HG02943 (cell line): ENCODE measurements around the gene ELMO1.

Experiments used
- ATAC-seq: cut with Tn5 transposase; IDR thresholded peaks from one replicate; pipeline ENCODE4 v1.9.1; 2021; ENCODE audit warnings: mild to moderate bottlenecking, low read depth, moderate library complexity; ENCODE audit not compliant: unreplicated experiment

ELMO1 gene

DNA sequence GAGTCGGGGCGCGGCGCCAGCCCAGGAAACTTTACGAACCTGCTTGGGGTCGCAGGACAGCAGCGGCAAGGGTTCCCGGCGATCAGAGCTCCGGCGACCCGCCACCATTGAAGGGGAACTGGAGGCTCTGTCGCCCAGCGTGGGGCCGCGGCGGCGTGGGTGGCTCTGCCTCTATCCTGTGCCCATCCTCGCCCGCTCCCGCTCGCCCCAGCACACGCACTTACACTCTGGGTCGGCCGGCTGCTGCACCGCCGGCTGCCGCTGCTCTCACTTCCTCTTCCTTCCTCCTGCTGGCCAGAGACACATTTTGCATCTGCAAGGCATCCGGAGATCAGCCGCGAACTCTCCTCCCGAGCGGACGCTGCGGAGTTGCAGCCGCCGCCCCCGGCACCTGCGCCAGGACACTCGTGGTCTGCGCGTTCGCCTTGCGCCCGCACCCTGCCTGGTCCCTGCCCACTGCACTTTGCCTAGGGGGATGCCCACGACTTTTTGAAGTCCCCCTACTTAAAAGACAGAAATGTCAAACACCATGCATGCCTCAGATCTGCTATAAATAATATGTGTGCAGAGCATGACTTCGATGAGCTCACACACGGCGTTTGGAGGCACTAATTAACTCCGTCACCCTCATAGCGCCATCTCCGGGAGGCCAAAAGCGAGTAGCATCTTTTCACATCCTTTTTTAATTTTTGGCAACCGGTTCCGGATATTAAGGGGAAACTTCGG, at the start of gene ELMO1:
ELMO1 (minus strand) TSS at position 229 of the 726 bp plus-strand sequence. CDS start 106,174 bp downstream, outside the sequence.
- peak; percentile 97 for ATAC-seq

GRCh38 chr7:37497576-37497975, 48.9 kb upstream of the ELMO1 start:
- ATAC-seq: no peak

DNA sequence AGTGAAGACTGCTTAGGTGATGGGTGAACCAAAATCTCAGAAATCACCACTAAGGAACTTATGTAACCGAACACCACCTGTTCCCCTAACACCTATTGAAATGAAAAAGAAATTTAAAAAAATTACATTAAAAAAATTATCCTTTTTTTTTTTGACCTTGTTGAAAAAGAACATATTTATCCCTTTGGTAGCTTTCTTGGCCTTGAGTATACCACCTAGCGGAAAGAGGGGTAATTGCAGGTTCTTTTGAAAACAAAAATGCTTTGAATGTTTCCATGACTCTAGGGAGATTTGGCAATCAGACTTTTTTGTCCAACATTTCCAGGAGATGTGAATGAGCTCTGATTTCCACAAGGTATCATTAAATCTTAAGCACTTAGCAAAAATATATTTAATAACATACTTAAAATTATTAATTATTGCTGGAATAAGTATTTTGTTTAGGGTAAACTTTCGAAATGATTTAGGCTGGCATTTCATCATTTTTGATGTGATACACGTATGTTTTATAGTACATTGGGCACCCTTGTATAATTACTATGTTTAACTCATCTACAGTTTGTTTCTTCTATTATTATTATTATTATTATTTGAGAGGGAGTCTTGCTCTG, 47.0 kb upstream of the ELMO1 start:
- no peak for ATAC-seq

DNA sequence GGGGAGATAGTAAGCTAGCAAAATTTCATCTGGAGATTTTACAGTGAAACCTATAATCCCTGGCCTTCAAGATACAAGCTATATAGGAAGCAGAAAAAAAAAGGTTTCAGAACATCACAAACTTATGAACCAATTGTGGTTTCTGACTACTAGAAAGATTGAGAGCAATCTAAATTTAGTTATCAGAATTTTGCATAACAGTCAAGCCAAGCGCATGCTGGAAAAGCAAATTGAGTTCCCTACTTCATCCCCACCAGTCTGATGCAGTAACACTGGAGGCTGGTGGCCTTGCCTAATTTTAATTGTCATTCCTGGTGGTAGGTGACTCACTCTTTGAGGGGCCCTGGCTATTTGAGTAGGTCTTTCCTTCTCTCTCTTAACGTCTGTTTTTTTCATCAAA, 46.3 kb upstream of the ELMO1 start:
- no peak for ATAC-seq

- ATAC-seq: no peak
Measured at GRCh38 chr7:37493810-37494209, 45.1 kb upstream of the ELMO1 start.

GRCh38 chr7:37493123-37493522, 44.5 kb upstream of the ELMO1 start:
- no peak for ATAC-seq

DNA sequence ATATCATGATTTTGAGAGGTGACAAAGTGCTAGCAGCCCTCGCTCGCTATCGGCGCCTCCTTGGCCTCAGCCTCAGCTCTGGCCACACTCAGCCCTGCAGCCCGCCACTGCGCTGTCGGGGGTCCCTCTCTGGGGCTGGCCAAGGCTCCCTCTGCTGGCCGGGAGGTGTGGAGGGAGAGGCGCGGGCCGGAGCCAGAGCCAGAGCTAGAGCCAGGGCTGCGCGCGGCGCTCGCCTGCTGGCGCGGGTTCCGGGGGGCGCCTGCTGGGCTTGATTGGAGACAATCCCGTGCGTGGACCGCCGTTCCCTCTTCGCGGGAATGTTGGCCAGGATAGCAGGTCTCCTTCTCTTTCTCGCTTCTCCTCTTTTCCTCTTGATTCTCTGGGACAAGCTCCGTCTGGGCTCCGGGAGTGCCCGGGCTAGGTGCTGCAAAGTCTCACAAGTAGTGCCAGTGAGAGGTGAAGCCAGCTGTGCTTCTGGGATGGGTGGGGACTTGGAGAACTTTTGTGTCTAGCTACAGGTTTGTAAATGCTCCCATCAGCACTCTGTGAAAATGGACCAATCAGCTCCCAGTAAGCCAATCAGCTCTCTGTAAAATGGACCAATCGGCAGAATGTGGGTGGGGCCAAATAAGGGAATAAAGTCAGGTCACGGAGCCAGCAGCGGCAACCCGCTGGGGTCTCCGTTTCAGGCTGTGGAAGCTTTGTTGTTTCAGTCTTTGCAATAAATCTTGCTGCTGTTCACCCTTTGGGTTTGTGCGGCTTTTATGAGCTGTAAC, 43.4 kb upstream of the ELMO1 start:
- no peak for ATAC-seq

DNA sequence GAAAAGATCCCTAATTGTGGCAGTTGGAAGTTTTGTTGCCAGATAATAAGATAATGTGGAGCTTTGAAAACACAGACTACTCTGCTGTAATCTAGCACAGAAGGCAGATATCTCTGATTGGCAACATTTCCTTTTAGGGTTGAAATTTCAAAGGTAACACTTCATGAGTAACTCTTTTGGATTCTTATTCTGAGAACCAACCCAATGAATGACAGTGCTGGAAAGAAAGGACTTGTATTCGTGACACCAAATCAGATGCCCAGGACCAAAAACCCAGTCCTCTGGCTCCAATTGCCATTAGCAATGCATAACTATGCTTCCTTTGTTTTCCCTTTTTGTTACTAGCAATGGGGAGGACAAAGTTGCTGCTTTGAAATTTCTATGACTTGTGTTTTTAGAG, 41.0 kb upstream of the ELMO1 start:
- ATAC-seq: no peak

DNA sequence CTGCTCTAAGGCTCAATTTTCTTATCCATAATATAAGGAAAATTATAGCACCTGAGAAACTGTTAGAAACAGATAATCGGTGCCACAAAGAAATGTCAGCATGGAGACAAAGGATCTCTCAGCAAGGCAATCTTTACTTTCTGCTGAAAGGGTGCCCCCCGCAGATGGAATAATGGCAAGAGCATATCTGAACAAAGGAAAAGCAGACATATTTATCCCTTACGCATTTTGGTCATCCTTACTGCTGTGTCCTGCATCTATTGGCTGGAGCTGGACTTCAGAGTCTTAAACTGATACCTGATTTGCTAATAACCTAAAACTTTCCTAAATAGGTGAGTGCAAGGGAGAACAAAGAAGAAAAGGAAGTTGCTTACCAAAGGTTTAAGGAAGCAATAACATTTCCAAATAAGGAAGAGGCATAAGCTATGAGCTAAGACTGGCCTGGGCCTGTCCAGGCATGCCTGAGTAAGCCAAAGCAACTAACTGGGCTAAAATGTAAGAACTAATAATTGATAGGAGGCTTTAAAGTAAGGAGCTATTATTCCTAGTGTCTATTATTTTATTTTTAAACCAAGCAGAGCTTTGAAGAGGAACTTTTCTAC, 39.6 kb upstream of the ELMO1 start:
- ATAC-seq: no peak

DNA sequence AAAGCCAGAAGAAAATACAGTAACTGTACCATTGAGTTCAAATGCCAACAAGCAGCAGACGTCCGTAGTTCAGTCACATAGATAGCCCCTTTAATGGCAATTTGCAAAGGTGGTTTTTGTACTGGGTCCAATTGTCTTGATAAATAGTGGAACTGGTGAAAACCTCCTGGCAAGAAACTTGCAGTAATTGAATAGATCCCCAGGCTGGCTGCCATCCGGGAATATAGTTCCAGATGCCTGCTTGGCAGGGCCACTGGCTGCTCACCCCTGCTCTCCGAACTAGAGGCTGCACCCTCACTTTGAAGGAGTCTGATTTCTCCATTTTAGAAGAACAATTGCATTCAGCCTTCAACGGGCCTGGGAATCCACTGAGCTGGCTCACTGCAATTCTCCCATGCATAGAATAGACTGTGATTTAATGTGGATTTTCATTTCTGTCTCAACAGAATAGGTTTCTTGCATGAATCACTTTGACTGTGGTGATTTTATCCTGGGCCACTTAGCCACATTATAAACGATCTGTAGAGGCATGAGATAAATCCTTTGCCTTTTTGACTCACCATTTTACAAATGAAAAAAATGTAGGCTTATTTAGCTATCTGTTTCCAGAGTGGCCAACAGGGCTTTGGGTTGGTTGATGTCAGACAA, 35.9 kb upstream of the ELMO1 start:
- no peak for ATAC-seq

- no peak for ATAC-seq
Measured at GRCh38 chr7:37483627-37484026, 35.0 kb upstream of the ELMO1 start.

GRCh38 chr7:37482953-37483352, 34.3 kb upstream of the ELMO1 start:
- ATAC-seq: no peak

- ATAC-seq: no peak
Measured at GRCh38 chr7:37482505-37482904, 33.8 kb upstream of the ELMO1 start.

DNA sequence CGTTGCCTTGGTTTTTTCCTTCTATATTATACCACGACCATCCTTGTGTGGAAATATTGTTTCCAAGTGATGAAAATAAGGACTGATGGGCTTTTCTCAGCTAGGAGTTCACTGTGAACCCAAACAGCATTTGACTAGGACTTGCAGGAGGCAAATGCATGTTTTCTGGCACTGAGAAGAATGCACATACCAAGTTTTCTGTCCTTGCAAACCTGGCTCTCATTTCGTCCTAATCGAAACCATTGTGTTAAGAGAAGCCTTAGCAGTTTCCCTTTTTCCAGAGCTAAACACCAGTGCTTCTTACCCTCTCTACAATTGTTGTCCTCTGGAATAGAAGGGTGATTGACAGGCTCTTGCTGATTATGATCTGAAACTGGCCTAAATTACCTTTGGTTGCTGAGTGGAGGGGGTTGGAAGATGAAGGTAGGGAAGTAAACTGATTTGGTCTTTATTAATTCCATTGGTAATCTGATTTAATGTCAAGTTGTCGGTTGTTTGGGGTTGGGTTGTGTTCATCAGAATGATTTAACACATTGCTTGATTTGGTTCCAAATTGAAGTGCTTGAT, 33.1 kb upstream of the ELMO1 start:
- no peak for ATAC-seq

DNA sequence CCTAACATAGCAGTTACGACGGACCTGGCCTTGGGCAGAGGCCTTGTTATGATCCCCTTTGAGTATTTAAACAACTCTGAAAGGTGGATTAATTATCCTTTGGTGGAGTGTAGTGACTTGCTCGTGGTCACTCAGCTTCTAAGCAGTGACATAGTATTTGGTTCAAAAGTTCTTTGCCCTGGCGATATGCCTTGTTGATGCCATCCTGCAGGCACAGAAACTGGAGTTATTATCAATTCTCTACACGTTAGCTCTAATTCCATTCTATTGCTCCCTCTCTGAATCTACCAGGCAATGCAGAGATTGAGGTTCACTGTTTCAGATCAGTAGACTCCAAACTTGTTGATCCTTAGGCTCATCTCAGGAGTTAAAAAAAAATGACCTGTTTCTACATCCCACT, 32.5 kb upstream of the ELMO1 start:
- ATAC-seq: no peak

DNA sequence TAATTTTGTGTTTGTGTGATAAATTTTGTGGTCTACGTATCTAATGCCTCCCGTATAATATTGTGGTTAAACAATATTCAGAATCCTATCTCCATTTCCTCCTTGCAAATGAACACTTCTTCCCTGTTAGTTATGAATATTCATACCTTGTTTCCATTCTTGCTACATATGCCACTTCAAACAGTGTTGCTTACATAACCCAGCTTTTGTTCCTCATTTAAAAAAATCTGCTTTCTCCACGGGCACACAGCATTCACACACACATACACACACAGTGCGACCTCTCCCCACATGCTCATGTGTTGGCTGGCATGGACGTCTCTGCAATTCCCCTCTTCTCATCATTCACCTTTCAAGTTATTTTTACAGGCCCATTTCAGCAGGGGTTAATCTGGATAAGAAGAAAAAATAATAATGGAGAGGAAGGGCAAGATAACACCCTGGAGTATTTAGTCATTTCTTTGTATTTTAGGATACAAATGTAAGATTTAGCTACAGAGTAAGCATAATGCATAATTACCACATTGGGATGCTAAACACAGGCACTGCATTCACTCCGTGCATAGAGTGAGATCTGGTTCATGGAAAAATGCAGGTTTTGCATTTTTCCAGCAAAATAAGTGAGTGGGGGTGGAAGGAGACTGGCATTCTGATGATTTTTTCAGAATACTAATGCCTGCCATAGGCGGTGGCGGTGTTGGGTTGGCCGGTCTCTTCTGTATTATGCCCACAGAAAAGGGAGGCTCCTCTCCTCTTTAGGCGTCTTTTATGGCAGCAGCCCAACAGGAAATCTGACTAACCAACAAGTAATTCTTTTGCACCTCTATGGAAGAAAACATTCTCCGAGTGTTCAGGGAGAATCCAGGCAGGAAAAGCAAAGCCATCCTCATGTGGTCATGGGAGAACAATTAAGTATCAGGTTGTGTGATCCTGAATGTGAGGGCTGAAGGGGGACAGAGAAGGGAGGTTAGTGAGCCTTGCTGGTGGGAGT, 31.7 kb upstream of the ELMO1 start:
- ATAC-seq: no peak

DNA sequence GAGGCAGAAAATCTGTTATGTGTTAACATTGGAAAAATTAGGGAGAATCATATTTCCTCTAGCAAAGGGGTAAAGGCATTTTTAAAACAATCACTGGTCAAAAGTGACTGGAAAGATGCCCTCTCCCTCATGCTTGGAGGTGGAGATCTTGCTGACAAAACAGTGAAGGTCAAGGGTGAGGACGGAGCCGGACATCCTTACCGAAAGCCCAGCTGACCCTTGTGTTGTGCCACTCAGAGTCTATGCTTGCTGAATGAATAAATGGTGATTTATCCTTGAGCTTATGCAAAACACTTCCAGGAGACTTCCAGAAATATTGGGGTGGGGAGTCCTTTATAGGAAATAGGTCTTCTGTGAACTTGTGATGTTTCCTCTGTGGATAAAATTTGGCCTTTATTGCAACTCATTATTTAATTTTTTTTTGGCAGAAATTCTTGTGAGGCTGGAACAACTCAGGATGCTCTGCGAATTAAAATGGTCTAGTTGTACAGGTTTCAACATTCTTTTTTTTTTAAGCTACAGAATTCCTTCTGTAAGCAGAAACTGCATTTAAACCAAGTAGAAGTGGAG, 28.3 kb upstream of the ELMO1 start:
- ATAC-seq: no peak

GRCh38 chr7:37476428-37476827, 27.8 kb upstream of the ELMO1 start:
- ATAC-seq: no peak

GRCh38 chr7:37475646-37476045, 27.0 kb upstream of the ELMO1 start:
- ATAC-seq: no peak
